ENCODE data around the gene TEC. TPM values are rescaled to one million over a fixed set of nuclear protein-coding genes. Genes with fewer than 3 reads are reported as not detected.

The TEC gene
- total and polyA plus RNA-seq, 2 of the 8 experiments (the other 6 are each of a cell fraction or from before 2014, with no cell fraction given): 0.73 to 1.8 TPM

DNA sequence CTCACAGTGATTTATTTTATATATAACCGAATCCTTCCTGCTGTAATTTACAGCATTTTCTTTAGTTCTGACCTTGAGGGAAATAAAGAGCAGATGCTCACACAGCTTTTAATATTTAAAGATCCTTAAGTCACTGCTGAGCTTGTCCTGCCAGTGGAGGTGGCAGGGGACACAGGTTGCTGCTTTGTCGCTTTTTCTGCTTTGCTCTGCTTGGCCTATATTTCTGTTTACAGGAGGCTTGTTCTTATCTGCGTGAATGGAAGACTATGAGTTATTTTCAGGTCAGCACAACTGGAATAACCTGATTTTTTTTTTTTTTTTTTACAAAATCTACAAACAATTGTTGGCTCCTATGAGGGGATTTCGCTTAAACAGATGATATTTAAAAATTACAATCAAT, 137.9 kb downstream of the TEC start:
- no peaks in the 10 kb centered on the region for H3K79me2 ChIP-seq (ENCODE audit: control insufficient read depth in 1 of 2, insufficient read depth in 2 of 2, low read length in 2 of 2)
- POLR2A ChIA-PET (ENCODE audit: partially characterized antibody): no interaction called here

More for the DNA sequence above, 137.9 kb downstream of the TEC start:
- H4K91ac ChIP-seq (replicated peaks; ENCODE audit: insufficient read length, low read length): no peak overlapping the region
- H3K79me1 ChIP-seq (ENCODE audit: low read depth, low read length): no peaks in the 10 kb centered on the region
- H3K27me3 ChIP-seq (replicated peaks in 1 of 4; ENCODE audit: control insufficient read depth in 3 of 4, extremely low read depth in 1 of 4, insufficient read depth in 3 of 4, low read length in 3 of 4): no peaks in the 10 kb centered on the region
- no peak overlapping the region for H3K27ac ChIP-seq (ENCODE audit: low read depth, low read length)
- H3K4ac ChIP-seq (replicated peaks; ENCODE audit: insufficient read length, low read depth, low read length): no peak overlapping the region
- no peak overlapping the region for H3K9ac ChIP-seq (replicated peaks in 1 of 4; ENCODE audit: extremely low read depth in 1 of 4, low read depth in 3 of 4, low read length in 3 of 4)
- no peak overlapping the region for H3K56ac ChIP-seq (replicated peaks; ENCODE audit: insufficient read length, low read depth, low read length)
- no peak overlapping the region for H2BK12ac ChIP-seq (ENCODE audit: low read depth, low read length)
- H2AFZ ChIP-seq (ENCODE audit: low read length): no peak overlapping the region
- 82% methylated on average over 4 of the region's 4 CpGs; no CpG with 5 or more reads in 1 of the 2 experiments for WGBS, 2 experiments (ENCODE audit: extremely low coverage in 1 of 2, insufficient coverage in 1 of 2, insufficient read length in 1 of 2, insufficient replicate concordance in 2 of 2, low coverage in 1 of 2, low lambda C conversion rate in 2 of 2, missing lambda C conversion rate in 1 of 2)
- no peak overlapping the region for H2BK15ac ChIP-seq (ENCODE audit: low read length)
- no peak overlapping the region for H2BK5ac ChIP-seq (ENCODE audit: low read depth, low read length)
- H4K8ac ChIP-seq (ENCODE audit: extremely low read depth, insufficient read depth, low read length): no peak overlapping the region
- H3K4me2 ChIP-seq (ENCODE audit: insufficient read depth in 1 of 2, low read depth in 2 of 2, low read length in 2 of 2): no peak overlapping the region
- H3K18ac ChIP-seq (ENCODE audit: extremely low read depth, low read length): no peak overlapping the region
- H2BK120ac ChIP-seq (replicated peaks; ENCODE audit: low read depth, low read length): no peak overlapping the region
- H2AK5ac ChIP-seq (ENCODE audit: low read depth, low read length): no peak overlapping the region
- FAIRE-seq (no peak), DNase-seq (ENCODE audit: low read depth in 1 of 2, low spot score in 2 of 2) (no peak)
- no peak overlapping the region for H3K23ac ChIP-seq (ENCODE audit: insufficient read length)
- peaks cover 0 to 12% (median 6%) of the 10 kb centered on the region in 4 experiments; a peak in 5 of 7 replicates for H3K4me1 ChIP-seq (replicated peaks in 1 of 4; ENCODE audit: control insufficient read depth in 3 of 4, insufficient read depth in 4 of 4, low read length in 3 of 4)
- H3K14ac ChIP-seq (ENCODE audit: insufficient read length): no peak overlapping the region
- H3K4me3 ChIP-seq (ENCODE audit: extremely low read depth in 1 of 4, insufficient read depth in 2 of 4, low read depth in 3 of 4, low read length in 4 of 4): no peak overlapping the region
- H3K23me2 ChIP-seq (ENCODE audit: low read depth, low read length): no peaks in the 10 kb centered on the region
- TF ChIP-seq POLR2A (IDR thresholded peaks at IDR 0.05; ENCODE audit: control extremely low read depth in 1 of 2, low read depth in 2 of 2, low read length in 2 of 2): no peak
- H3K36me3 ChIP-seq (ENCODE audit: control insufficient read depth in 2 of 4, insufficient read depth in 4 of 4, low read length in 3 of 4): no peaks in the 10 kb centered on the region; a peak in 1 of 8 replicates
- H2BK20ac ChIP-seq (ENCODE audit: low read length): no peak overlapping the region
- H4K5ac ChIP-seq (ENCODE audit: insufficient read length, low read depth, low read length): no peak overlapping the region
- CTCF ChIA-PET (ENCODE audit: partially characterized antibody): interaction anchor here (0.6 to 6.2 kb wide), 4 partner anchors 8 to 753 kb away, joined by 3 to 64 read pairs (median 5); no protein-coding TSS in a partner anchor
- H3K9me3 ChIP-seq (ENCODE audit: insufficient read depth in 2 of 2, low read depth in 1 of 2, low read length in 1 of 2): no peaks in the 10 kb centered on the region
- H4K20me1 ChIP-seq (replicated peaks in 1 of 2; ENCODE audit: control insufficient read depth in 1 of 2, insufficient read depth in 2 of 2, low read length in 2 of 2): no peaks in the 10 kb centered on the region

Measured in H1 (cell line).